Spleen (tissue), 7 donors: ENCODE data around the gene C1orf35.

Source experiments
- CTCF ChIP-seq, 11 experiments: fragments of 200-600 bp in 7 of 11; fragments of 450-650 bp in 4 of 11; sonication (generic) in 4 of 11; IDR thresholded peaks in 8 of 11; conservative IDR thresholded peaks in 3 of 11; 1 replicate in 7 of 11; 2 replicates in 4 of 11; pipeline versions ENCODE4 v1.4.0 to v1.8.0; 2016 to 2021; ENCODE audit warnings: antibody characterized with exemption in 11 of 11, inconsistent platforms in 4 of 11, mild to moderate bottlenecking in 1 of 11
- POLR2A ChIP-seq, 3 donors: fragments of 450-650 bp; IDR thresholded peaks; one replicate each; pipeline ENCODE4 v1.5.1; 2017; ENCODE audit warnings: antibody characterized with exemption in 3 of 3, mild to moderate bottlenecking in 1 of 3
- donor health status: DM: no; HTN: no; CAD: no; lungs with moderate emphysema.
- donor health status: DM: no; HTN: no; CAD: no.
- donor health status: DM: no; HTN: no; CAD: no.

GRCh38 chr1:228148935-228149405 lies 45.8 kb upstream of the C1orf35 start:
- no peak for TF ChIP-seq POLR2A (IDR thresholded peaks at IDR 0.05)
- no peak for TF ChIP-seq CTCF (IDR thresholded peaks at IDR 0.05 in 8 of 11, conservative IDR thresholded peaks at IDR 0.05 in 3 of 11)
